Upper lobe of right lung (tissue), 1 donor: ENCODE data around the gene GPR37. TPM values are rescaled to one million over a fixed set of nuclear protein-coding genes. Genes with fewer than 3 reads are reported as not detected.

ENCODE experiments used
- ATAC-seq: fragments of 200-7000 bp; cut with Tn5 transposase; one replicate; pipeline ENCODE4 v1.9.1; 2020; ENCODE audit warnings: mild to moderate bottlenecking, moderate library complexity
- DNase-seq: peaks from one replicate; pipeline ENCODE4 v3.0.0-alpha.2; 2020
- H3K27ac ChIP-seq: fragments of 200-600 bp; one replicate; pipeline ENCODE4 v1.8.0; 2022
- H3K27me3 ChIP-seq: fragments of 200-600 bp; one replicate; pipeline ENCODE4 v1.8.0; 2022; ENCODE audit warnings: mild to moderate bottlenecking
- H3K36me3 ChIP-seq: fragments of 200-600 bp; one replicate; pipeline ENCODE4 v1.8.0; 2022
- H3K4me1 ChIP-seq: fragments of 200-600 bp; one replicate; pipeline ENCODE4 v1.8.0; 2022
- H3K4me3 ChIP-seq: fragments of 200-600 bp; one replicate; pipeline ENCODE4 v1.8.0; 2022; ENCODE audit warnings: mild to moderate bottlenecking
- H3K9me3 ChIP-seq: fragments of 200-600 bp; one replicate; pipeline ENCODE4 v1.8.0; 2022
- CTCF ChIP-seq: fragments of 200-600 bp; IDR thresholded peaks from one replicate; pipeline ENCODE4 v1.8.0; 2022; ENCODE audit warnings: antibody characterized with exemption
- intact Hi-C: fragments of 100-400 bp; cut with DNase I; formaldehyde crosslinking; loops from one replicate; pipeline ENCODE4 v1.11.0; 2022
- total RNA-seq: library from RNA; stranded (reverse); fragmentation: NEBNext Ultra II Directional; extraction: Animal tissue kit (Norgen Biotek cat#: 25700); gene quantifications from one replicate; pipeline ENCODE4 v1.2.1, GENCODE V29; 2021
- donor health status: DM: no; HTN: yes; CAD: no; lungs with severe emphysema.

Gene GPR37
- total RNA-seq, 1 donor from 2014 or later = 0.96 TPM

- no peak overlapping the region for H3K27ac ChIP-seq
- TF ChIP-seq CTCF = no peak
- intact Hi-C loops = no loop called here
- H3K9me3 ChIP-seq = no peaks in the 10 kb centered on the region
- H3K36me3 ChIP-seq = no peaks in the 10 kb centered on the region
- no peak overlapping the region for H3K4me3 ChIP-seq
- H3K27me3 ChIP-seq = peaks cover 43% of the 10 kb centered on the region
- peaks cover 13% of the 10 kb centered on the region for H3K4me1 ChIP-seq
- ATAC-seq (no peak), DNase-seq (no peak)
Measured at GRCh38 chr7:124762611-124763143, 2.9 kb downstream of the GPR37 start.

GRCh38 chr7:124761164-124761715 is 4.4 kb downstream of the GPR37 start:
- no peak for TF ChIP-seq CTCF
- Histone ChIP-seq H3K4me1 (peaks cover 13% of the 10 kb centered on the region), H3K27me3 (peaks cover 38% of the 10 kb centered on the region), H3K27ac (no peak overlapping the region), H3K36me3 (no peaks in the 10 kb centered on the region), H3K9me3 (no peaks in the 10 kb centered on the region), H3K4me3 (no peak overlapping the region)
- ATAC-seq (no peak), DNase-seq (no peak)
- intact Hi-C loops = no loop called here

- Histone ChIP-seq H3K36me3 (no peaks in the 10 kb centered on the region), H3K27me3 (peaks cover 14% of the 10 kb centered on the region), H3K4me3 (no peak overlapping the region), H3K9me3 (no peaks in the 10 kb centered on the region), H3K27ac (no peak overlapping the region), H3K4me1 (no peaks in the 10 kb centered on the region)
- ATAC-seq (no peak), DNase-seq (no peak)
- TF ChIP-seq CTCF = no peak
- intact Hi-C loops = no loop called here
Measured at GRCh38 chr7:124758327-124758726, 7.3 kb downstream of the GPR37 start.

- H3K36me3 ChIP-seq = no peaks in the 10 kb centered on the region
- DNase-seq (no peak), ATAC-seq (no peak)
- H3K4me1 ChIP-seq = no peaks in the 10 kb centered on the region
- no peak overlapping the region for H3K4me3 ChIP-seq
- intact Hi-C loops = no loop called here
- no peak overlapping the region for H3K27ac ChIP-seq
- no peaks in the 10 kb centered on the region for H3K27me3 ChIP-seq
- TF ChIP-seq CTCF = no peak
- no peaks in the 10 kb centered on the region for H3K9me3 ChIP-seq
Measured at GRCh38 chr7:124754576-124755268, 10.9 kb downstream of the GPR37 start.

- DNase-seq = no peak
- Histone ChIP-seq H3K27ac (no peak overlapping the region), H3K27me3 (no peaks in the 10 kb centered on the region), H3K36me3 (no peaks in the 10 kb centered on the region), H3K4me3 (no peak overlapping the region), H3K9me3 (no peaks in the 10 kb centered on the region), H3K4me1 (no peaks in the 10 kb centered on the region)
- no peak for ATAC-seq
- no peak for TF ChIP-seq CTCF
- intact Hi-C loops = no loop called here
Measured at GRCh38 chr7:124752310-124752709, 13.3 kb downstream of the GPR37 start.
